ENCODE data around the gene TSEN34. TPM values are rescaled to one million over a fixed set of nuclear protein-coding genes. Genes with fewer than 3 reads are reported as not detected.
A peak's percentile ranks its signal among the peaks of the same experiment; 100 is the strongest.

Gene TSEN34
- total RNA-seq, 4 donors from 2014 or later, result 49.4 to 103 (median 86.8) TPM

GRCh38 chr19:54148158-54148557 lies 43.0 kb upstream of the TSEN34 start:
- TF ChIP-seq EP300 (IDR thresholded peaks at IDR 0.05) (no peak), CTCF (IDR thresholded peaks at IDR 0.05) (no peak), POLR2AphosphoS5 (IDR thresholded peaks at IDR 0.05) (no peak), POLR2A (IDR thresholded peaks at IDR 0.05; ENCODE audit: low read depth) (no peak)
- intact Hi-C loops (cut with DNase I), result no loop called here
- Histone ChIP-seq H3K36me3 (peaks cover 93 to 100% (median 100%) of the 10 kb centered on the region in 4 donors), H3K27me3 (no peaks in the 10 kb centered on the region), H3K4me3 (no peak overlapping the region), H3K4me1 (peaks cover 11 to 33% (median 26%) of the 10 kb centered on the region in 4 donors), H3K9me3 (no peaks in the 10 kb centered on the region), H3K27ac (replicated peaks in 1 of 4) (peak overlapping the region in 2 of 4 donors; percentile 13 to 47)
- 67% methylated on average over 16 of the region's 19 CpGs for WGBS
- no peak for DNase-seq (ENCODE audit: extremely low spot score)

GRCh38 chr19:54149021-54149812 lies 41.9 kb upstream of the TSEN34 start:
- WGBS, result 86% methylated on average over 12 of the region's 12 CpGs
- no peaks in the 10 kb centered on the region for H3K27me3 ChIP-seq
- peak overlapping the region in 1 of 4 donors; percentile 13 for H3K27ac ChIP-seq (replicated peaks in 1 of 4)
- TF ChIP-seq CTCF (IDR thresholded peaks at IDR 0.05) (no peak), POLR2AphosphoS5 (IDR thresholded peaks at IDR 0.05) (no peak), POLR2A (IDR thresholded peaks at IDR 0.05; ENCODE audit: low read depth) (no peak), EP300 (IDR thresholded peaks at IDR 0.05) (no peak)
- no peak for DNase-seq (ENCODE audit: extremely low spot score)
- H3K36me3 ChIP-seq, result peaks cover 93 to 100% (median 100%) of the 10 kb centered on the region in 4 donors
- no peaks in the 10 kb centered on the region for H3K9me3 ChIP-seq
- H3K4me1 ChIP-seq, result peaks cover 11 to 43% (median 33%) of the 10 kb centered on the region in 4 donors
- H3K4me3 ChIP-seq, result no peak overlapping the region
- intact Hi-C loops (cut with DNase I), result no loop called here

- Histone ChIP-seq H3K9me3 (no peaks in the 10 kb centered on the region), H3K36me3 (peaks cover 93 to 100% (median 100%) of the 10 kb centered on the region in 4 donors), H3K4me3 (no peak overlapping the region), H3K27ac (replicated peaks in 1 of 4) (no peak overlapping the region), H3K27me3 (no peaks in the 10 kb centered on the region), H3K4me1 (peaks cover 11 to 35% (median 29%) of the 10 kb centered on the region in 4 donors)
- 86% methylated on average over 21 of the region's 23 CpGs for WGBS
- no peak for DNase-seq (ENCODE audit: extremely low spot score)
- intact Hi-C loops (cut with DNase I), result no loop called here
- TF ChIP-seq POLR2A (IDR thresholded peaks at IDR 0.05; ENCODE audit: low read depth), result no peak
- no peak for TF ChIP-seq POLR2AphosphoS5 (IDR thresholded peaks at IDR 0.05)
- TF ChIP-seq CTCF (IDR thresholded peaks at IDR 0.05), result no peak
- TF ChIP-seq EP300 (IDR thresholded peaks at IDR 0.05), result no peak
Measured at GRCh38 chr19:54151362-54152035, 39.6 kb upstream of the TSEN34 start.

GRCh38 chr19:54152267-54152666 lies 38.8 kb upstream of the TSEN34 start:
- intact Hi-C loops (cut with DNase I), result no loop called here
- no peak for DNase-seq (ENCODE audit: extremely low spot score)
- TF ChIP-seq POLR2AphosphoS5 (IDR thresholded peaks at IDR 0.05), result peak in 1 of 2 donors; percentile 27
- TF ChIP-seq POLR2A (IDR thresholded peaks at IDR 0.05; ENCODE audit: low read depth), result no peak
- no peak for TF ChIP-seq EP300 (IDR thresholded peaks at IDR 0.05)
- TF ChIP-seq CTCF (IDR thresholded peaks at IDR 0.05), result no peak
- no peaks in the 10 kb centered on the region for H3K27me3 ChIP-seq
- peaks cover 7 to 27% (median 22%) of the 10 kb centered on the region in 4 donors for H3K4me1 ChIP-seq
- H3K36me3 ChIP-seq, result peaks cover 93 to 100% (median 100%) of the 10 kb centered on the region in 4 donors
- H3K9me3 ChIP-seq, result no peaks in the 10 kb centered on the region
- no peak overlapping the region for H3K4me3 ChIP-seq
- H3K27ac ChIP-seq (replicated peaks in 1 of 4), result no peak overlapping the region
- 92% methylated on average over 7 of the region's 12 CpGs for WGBS
